Measurements from ENCODE around the gene CLDND1. TPM values are rescaled to one million over a fixed set of nuclear protein-coding genes. Genes with fewer than 3 reads are reported as not detected.

The CLDND1 gene
- total and polyA plus RNA-seq, 2 experiments from 2014 or later, result 51.3 to 60.7 TPM

DNA sequence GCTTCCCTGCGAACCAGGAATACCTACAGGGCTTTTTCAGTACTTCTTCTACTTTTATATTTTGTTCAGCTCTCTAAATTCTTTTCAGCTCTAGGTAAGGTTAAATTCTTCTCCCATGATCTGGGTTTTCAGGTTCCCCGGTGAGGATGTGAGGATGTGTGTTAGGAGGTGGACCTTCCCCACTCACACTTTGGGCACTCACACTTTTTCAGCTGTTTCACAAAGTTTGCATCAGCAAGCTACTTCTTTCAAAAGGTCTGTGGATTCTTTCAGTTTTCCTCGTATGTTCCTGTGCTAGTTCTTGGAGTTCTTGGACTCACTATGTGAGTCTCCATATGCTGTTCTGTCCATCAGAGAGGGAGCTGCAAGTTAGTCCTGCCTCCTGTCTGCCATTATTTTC lies 39.1 kb downstream of the CLDND1 start:
- DNase-seq, result no peak
- no peak overlapping the region for H2AFZ ChIP-seq
- H3K4me1 ChIP-seq (ENCODE audit: insufficient read depth), result no peaks in the 10 kb centered on the region
- H3K27me3 ChIP-seq (replicated peaks; ENCODE audit: insufficient read depth), result no peaks in the 10 kb centered on the region
- H3K36me3 ChIP-seq (ENCODE audit: low read depth), result no peaks in the 10 kb centered on the region
- no peak overlapping the region for H3K27ac ChIP-seq
- H3K79me2 ChIP-seq (ENCODE audit: insufficient read depth), result no peaks in the 10 kb centered on the region
- WGBS, 2 experiments (ENCODE audit: low coverage in 1 of 2, low lambda C conversion rate in 2 of 2, missing lambda C conversion rate in 2 of 2), result 38 to 43% methylated on average over 3 of the region's 3 CpGs
- in situ Hi-C loops (cut with MboI), result no loop called here
- H3F3A ChIP-seq (ENCODE audit: insufficient read depth), result no peaks in the 10 kb centered on the region
- no peak overlapping the region for H3K4me3 ChIP-seq
- no peaks in the 10 kb centered on the region for H4K20me1 ChIP-seq (ENCODE audit: insufficient read depth)
- H3K9me3 ChIP-seq (ENCODE audit: low read depth), result no peaks in the 10 kb centered on the region
- no peaks in the 10 kb centered on the region for H3K9me2 ChIP-seq (ENCODE audit: insufficient read depth)
- H3K9ac ChIP-seq, result no peak overlapping the region
- TF ChIP-seq EZH2 (IDR thresholded peaks at IDR 0.05; ENCODE audit: insufficient read depth, poor library complexity, severe bottlenecking), result no peak
- no peak for TF ChIP-seq EZH2phosphoT487 (IDR thresholded peaks at IDR 0.05; ENCODE audit: insufficient read depth, low read depth)
- no peak overlapping the region for H3K4me2 ChIP-seq (ENCODE audit: unreplicated experiment)

GRCh38 chr3:98482717-98483482 lies 39.8 kb downstream of the CLDND1 start:
- no peaks in the 10 kb centered on the region for H3K9me3 ChIP-seq (ENCODE audit: low read depth)
- DNase-seq, result no peak
- H3K4me1 ChIP-seq (ENCODE audit: insufficient read depth), result no peaks in the 10 kb centered on the region
- no peaks in the 10 kb centered on the region for H3K36me3 ChIP-seq (ENCODE audit: low read depth)
- no peaks in the 10 kb centered on the region for H3K79me2 ChIP-seq (ENCODE audit: insufficient read depth)
- no peak overlapping the region for H3K4me2 ChIP-seq (ENCODE audit: unreplicated experiment)
- 7 to 10% methylated on average over 3 of the region's 3 CpGs for WGBS, 2 experiments (ENCODE audit: low coverage in 1 of 2, low lambda C conversion rate in 2 of 2, missing lambda C conversion rate in 2 of 2)
- no peaks in the 10 kb centered on the region for H3K9me2 ChIP-seq (ENCODE audit: insufficient read depth)
- H2AFZ ChIP-seq, result no peak overlapping the region
- no peak overlapping the region for H3K9ac ChIP-seq
- H3K4me3 ChIP-seq, result no peak overlapping the region
- no peak overlapping the region for H3K27ac ChIP-seq
- TF ChIP-seq EZH2 (IDR thresholded peaks at IDR 0.05; ENCODE audit: insufficient read depth, poor library complexity, severe bottlenecking) (no peak), EZH2phosphoT487 (IDR thresholded peaks at IDR 0.05; ENCODE audit: insufficient read depth, low read depth) (no peak)
- H3K27me3 ChIP-seq (replicated peaks; ENCODE audit: insufficient read depth), result no peaks in the 10 kb centered on the region
- H4K20me1 ChIP-seq (ENCODE audit: insufficient read depth), result no peaks in the 10 kb centered on the region
- H3F3A ChIP-seq (ENCODE audit: insufficient read depth), result no peaks in the 10 kb centered on the region
- in situ Hi-C loops (cut with MboI), result no loop called here

Small RNA genes lying within 50 kb of the gene (small RNA-seq; reads per million reads assigned to genes)
- not detected for gene RPL38P4 (ENCODE audit: low read depth, low replicate concordance)

Other genes starting within 250 kb of the CLDND1 start
- gene OR5H2, start 240.4 kb downstream of the CLDND1 start, total RNA-seq (2014; rRNA removed; shearing (Covaris generic)), result not detected in 2 replicates
- not detected in 2 replicates for gene OR5H2, start 240.4 kb downstream of the CLDND1 start, polyA plus RNA-seq (2016; fragmentation: Nextera tagmentation; extraction: Ambion mirVana)
- gene OR5K4, start 169.0 kb downstream of the CLDND1 start, total RNA-seq (2014; rRNA removed; shearing (Covaris generic)), result not detected in 2 replicates
- not detected in 2 replicates for gene OR5K4, start 169.0 kb downstream of the CLDND1 start, polyA plus RNA-seq (2016; fragmentation: Nextera tagmentation; extraction: Ambion mirVana)
- not detected in 2 replicates for gene OR5K3, start 132.2 kb downstream of the CLDND1 start, total RNA-seq (2014; rRNA removed; shearing (Covaris generic))
- gene OR5K3, start 132.2 kb downstream of the CLDND1 start, polyA plus RNA-seq (2016; fragmentation: Nextera tagmentation; extraction: Ambion mirVana), result not detected in 2 replicates
- gene OR5K1, start 59.7 kb downstream of the CLDND1 start, total RNA-seq (2014; rRNA removed; shearing (Covaris generic)), result not detected in 2 replicates
- gene OR5K1, start 59.7 kb downstream of the CLDND1 start, polyA plus RNA-seq (2016; fragmentation: Nextera tagmentation; extraction: Ambion mirVana), result not detected in 2 replicates
- gene OR5K2, start 25.2 kb downstream of the CLDND1 start, total RNA-seq (2014; rRNA removed; shearing (Covaris generic)), result not detected in 2 replicates
- not detected in 2 replicates for gene OR5K2, start 25.2 kb downstream of the CLDND1 start, polyA plus RNA-seq (2016; fragmentation: Nextera tagmentation; extraction: Ambion mirVana)
- not detected in 2 replicates for gene GPR15, start 9.1 kb upstream of the CLDND1 start, total RNA-seq (2014; rRNA removed; shearing (Covaris generic))
- gene GPR15, start 9.1 kb upstream of the CLDND1 start, polyA plus RNA-seq (2016; fragmentation: Nextera tagmentation; extraction: Ambion mirVana), result not detected in 2 replicates
- gene CPOX, start 70.7 kb upstream of the CLDND1 start, total RNA-seq (2014; rRNA removed; shearing (Covaris generic)), result 33.6 and 34.3 TPM in 2 replicates
- 9.2 and 10.1 TPM in 2 replicates for gene CPOX, start 70.7 kb upstream of the CLDND1 start, polyA plus RNA-seq (2016; fragmentation: Nextera tagmentation; extraction: Ambion mirVana)
- gene ST3GAL6, start 240.4 kb upstream of the CLDND1 start, total RNA-seq (2014; rRNA removed; shearing (Covaris generic)), result not detected in 2 replicates
- 0.56 and 1.9 TPM in 2 replicates for gene ST3GAL6, start 240.4 kb upstream of the CLDND1 start, polyA plus RNA-seq (2016; fragmentation: Nextera tagmentation; extraction: Ambion mirVana)

All from GM23248 (cell line).